Activated T-helper 1 cell treated with anti-CD3 and anti-CD28 coated beads, Interleukin-2, amount 50 U/mL, for 16 hours (primary cell): Measurements from ENCODE around the gene SIM1.

ENCODE experiments used
- DNase-seq, 2 donors: peaks; one replicate each; pipeline ENCODE4 v3.0.0-alpha.2; 2020; ENCODE audit warnings: low read depth in 1 of 2, low spot score in 1 of 2

Gene SIM1

GRCh38 chr6:100427452-100427851 is 37.3 kb downstream of the SIM1 start:
- no peak for DNase-seq

DNA sequence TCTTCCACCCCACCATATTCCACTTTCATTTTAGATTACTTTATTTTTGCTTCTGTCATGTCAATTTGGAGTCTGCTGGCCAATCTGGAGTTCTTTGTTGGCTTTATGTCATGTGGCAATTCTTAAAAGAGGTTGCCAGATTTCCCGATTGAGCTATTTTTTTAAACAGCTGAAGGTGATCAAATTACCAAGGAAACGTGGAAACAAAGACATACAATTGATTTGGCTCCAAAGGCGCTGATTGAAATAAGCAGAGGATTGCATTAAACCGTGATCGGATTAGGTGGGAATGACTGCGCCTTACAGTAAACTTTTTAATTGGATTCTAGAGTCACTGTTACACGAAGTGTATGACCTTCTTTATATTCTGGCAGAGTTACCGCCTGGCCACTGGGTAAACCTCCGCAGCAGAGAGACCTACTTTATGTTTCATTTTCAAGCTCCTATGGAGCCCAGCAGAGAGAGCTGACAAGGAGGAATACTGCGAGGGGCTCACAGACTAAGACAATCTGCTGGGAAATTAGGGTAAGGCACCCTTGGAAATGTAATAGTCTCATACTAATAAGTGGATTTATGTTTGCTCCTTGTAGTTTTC is 37.9 kb downstream of the SIM1 start:
- DNase-seq: no peak

DNA sequence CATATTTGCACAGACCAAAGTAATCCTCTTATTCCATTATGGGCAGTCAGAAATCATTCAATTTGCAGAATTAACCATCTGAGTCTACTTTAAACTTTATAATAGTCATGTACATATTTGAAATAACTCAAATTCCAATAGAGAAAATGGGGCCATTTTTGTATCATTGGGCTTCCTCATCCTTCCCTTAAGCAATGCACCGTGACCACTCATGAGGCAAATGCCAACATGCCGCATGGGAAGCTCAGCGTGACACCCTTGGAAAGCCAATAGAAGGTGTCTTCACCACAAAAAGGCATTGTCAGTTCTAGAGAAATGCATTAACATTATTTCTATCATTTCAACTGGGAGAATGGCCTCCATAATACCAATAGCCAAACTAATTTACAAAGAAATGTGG is 38.5 kb downstream of the SIM1 start:
- DNase-seq: no peak

DNA sequence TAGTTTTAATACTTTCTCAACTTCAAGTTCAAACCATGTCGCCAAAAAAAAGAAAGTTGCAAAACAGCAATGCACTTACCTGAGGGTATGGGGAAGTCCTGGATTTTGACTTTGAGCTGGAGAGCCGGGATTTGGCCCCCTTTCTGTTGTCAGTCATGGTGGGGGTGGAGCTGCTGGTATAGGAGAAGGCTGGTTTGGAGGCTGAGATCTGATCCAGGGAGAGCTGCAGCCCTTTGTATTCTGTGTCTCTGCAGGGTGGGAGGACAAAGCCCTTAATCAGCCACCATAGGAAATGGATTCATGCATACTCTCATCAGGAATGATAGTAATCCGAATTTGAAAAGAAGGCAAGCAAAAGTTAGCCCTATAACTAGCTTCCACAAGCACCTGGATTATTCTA is 44.0 kb downstream of the SIM1 start:
- DNase-seq: no peak

DNA sequence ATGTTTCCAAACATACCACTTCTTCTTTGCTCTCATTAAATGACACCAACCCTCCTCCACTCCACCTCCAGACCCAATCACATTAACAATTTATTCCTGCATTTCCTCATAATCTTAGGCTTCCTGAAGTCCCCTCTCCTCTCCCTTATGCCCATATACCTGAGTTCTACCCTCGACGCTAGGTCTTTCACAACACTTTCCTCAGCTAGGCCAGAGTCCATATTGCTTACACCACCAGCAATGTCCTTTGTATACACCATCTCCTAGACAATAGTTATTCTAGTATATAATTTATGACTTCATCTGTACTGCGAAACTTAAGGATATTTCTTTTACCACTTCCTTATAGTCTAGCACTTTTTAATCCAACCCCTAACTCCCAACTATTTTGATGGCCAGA is 47.7 kb downstream of the SIM1 start:
- no peak for DNase-seq

DNA sequence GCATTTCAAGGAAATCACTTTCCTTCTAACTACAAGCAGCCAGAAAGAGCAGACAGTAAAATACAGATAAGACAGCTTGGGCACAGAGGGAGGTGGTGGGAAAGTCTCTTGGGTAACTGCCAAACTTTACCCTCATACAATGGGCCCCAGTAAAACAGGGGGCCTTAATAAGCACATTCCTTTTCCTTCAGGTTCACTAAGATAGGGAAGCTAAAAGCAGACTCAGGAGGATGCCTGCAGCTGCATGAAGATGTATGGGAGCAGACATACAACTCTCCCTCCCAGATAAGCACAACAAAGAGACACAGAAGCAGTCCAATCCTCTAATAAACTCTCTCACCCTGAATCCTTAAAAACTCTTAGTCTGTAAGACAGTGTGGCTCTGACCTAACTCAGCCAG is 49.0 kb downstream of the SIM1 start:
- DNase-seq: no peak

DNA sequence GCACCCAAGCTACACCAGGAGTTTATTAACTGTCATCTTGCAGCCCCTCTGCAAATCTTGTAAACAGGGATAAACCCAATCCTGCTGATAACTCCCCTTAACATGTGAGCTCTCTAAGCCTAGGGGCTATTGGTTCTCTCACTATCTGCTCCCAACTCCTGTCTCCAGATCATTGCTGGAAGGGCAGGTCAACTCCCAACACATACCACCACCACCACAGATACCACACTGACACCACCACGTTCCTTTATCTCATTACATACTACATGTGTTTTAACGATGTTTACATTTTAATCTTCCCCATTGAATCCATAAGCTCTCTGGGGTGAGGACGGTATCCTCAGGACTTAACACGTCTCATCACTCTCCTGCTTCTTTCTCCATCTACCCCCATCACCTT is 51.8 kb downstream of the SIM1 start:
- no peak for DNase-seq

DNA sequence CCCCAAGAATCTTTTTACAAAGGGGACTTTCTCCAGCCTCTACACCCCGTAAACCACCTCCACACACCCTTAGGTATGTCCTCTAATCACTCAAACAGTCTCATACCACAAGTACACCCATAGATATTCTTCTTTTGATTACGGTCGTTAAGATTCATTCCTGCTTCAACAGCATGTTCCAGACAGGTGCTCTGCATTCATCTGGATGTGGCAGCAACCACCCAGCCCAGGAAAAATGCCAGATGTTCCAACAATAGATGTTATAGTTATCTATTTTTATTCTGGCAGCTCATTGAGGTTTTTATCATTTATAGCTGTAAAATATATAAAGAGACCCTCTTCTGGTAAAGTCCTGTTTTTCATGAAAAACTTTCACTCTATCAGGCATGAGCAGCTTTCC is 60.7 kb downstream of the SIM1 start:
- DNase-seq: no peak

DNA sequence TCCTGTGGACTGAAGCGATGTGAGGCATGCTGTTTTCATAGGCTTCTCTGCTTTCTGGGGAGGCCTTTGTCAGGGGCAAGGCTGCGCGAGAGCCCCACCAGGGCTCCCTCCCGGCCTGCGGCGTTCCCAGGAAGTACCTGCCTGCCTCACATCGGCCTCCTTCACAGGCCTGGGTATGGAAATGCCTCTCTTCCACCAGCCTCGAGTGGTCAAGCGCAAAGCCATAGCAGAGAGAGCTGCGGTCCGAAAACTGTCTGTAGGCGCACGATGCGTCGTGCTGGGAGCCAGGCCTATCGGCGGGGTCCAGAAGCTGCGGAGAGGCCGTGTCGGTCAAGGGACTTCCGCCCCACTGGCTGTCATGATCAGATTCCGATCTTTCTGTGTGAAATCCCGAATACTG is 71.2 kb downstream of the SIM1 start:
- DNase-seq: no peak

- DNase-seq: no peak
These were observed 72.3 kb downstream of the SIM1 start for GRCh38 chr6:100392423-100392822.

DNA sequence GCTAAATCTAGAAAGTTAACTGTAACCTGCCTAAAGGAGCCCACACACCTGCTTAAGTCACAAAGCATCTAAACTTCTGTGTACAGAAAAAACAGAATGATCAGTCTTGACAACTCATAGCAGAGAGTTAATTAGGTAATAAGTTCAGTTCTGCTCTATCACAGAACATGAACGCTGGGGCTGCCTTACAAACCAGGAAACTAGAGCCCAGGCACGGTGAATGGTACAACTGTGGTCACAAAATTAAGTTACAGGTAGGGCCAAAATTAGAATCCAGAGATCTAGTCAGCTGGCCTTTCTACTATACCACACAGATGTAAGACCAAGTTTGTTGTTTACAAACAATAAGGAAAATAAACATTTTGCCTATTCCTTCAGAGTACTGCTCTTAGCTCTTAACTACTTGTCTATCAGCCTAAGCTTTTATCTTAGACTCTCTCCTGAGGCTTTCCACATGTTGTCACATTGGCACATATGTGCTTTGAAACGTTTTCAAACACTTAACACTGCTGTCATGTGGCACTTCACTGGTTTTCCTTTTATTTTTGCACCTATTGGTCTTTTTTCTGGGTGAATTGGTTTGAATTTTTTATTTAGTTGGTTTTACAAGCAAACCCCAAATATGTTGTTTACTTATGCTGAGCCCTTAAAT is 75.7 kb downstream of the SIM1 start:
- no peak for DNase-seq

GRCh38 chr6:100382767-100383195 is 81.9 kb downstream of the SIM1 start:
- no peak for DNase-seq

- DNase-seq: no peak
These were observed 82.7 kb downstream of the SIM1 start for GRCh38 chr6:100382031-100382430.

- no peak for DNase-seq
These were observed 83.6 kb downstream of the SIM1 start for GRCh38 chr6:100381111-100381510.

- DNase-seq: no peak
These were observed 85.3 kb downstream of the SIM1 start for GRCh38 chr6:100379386-100379785.

DNA sequence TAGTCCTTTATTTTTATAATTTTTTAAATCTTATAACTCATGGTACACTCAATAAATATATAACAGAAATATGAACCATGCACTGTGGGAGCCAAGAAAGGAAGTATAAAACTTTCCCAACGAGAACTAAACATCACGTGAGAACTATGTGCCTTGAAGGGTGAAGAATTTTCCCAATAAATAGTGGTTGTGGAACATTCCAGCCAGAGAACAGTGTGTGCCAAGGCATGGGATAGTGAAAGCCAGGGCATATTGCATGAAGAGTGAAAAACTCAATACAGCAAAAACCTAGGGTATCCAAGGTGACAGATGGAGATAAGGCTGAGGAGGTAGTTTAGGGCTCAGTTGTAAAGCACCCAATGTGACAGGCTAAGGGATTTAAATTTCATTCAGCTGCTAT is 86.1 kb downstream of the SIM1 start:
- DNase-seq: no peak

- no peak for DNase-seq
These were observed 88.6 kb downstream of the SIM1 start for GRCh38 chr6:100376103-100376502.

DNA sequence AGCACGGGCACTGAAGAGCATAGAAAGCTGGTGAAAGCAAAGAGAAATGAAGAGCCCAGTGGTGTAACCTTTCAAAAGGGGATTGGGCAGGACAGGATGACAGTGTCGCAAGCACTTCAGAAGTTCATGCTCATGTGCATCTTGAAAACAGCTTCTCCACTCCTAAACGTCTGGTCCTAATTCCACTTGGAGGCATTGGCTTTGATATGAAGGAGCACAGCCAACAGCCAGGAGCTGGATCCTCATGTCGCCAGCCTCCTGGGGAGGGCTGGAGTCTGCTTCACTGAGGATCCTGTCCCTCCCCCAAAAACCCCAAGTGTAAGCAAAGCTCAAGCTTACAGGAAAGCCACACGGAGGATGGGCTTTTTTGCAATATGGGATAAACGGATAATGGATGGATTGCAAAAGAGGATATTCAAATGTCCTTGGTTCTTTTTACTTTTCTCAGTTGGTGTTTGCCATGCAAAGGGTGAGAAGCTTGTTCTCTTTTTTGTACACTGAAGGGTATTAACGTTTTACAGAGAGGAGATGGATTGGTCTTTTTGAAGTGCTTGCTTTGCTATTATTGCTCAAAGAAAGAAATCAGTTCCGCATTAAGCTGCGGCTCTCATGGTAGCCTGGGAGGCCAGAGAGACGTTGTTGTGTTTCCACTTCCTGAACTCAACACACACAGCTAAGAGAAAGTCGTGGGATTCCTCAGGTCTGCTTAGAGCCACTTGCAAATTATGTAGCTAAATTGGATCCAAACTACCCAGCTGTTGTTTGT is 92.2 kb downstream of the SIM1 start:
- no peak for DNase-seq

GRCh38 chr6:100371591-100371990 is 93.1 kb downstream of the SIM1 start:
- DNase-seq: no peak

DNA sequence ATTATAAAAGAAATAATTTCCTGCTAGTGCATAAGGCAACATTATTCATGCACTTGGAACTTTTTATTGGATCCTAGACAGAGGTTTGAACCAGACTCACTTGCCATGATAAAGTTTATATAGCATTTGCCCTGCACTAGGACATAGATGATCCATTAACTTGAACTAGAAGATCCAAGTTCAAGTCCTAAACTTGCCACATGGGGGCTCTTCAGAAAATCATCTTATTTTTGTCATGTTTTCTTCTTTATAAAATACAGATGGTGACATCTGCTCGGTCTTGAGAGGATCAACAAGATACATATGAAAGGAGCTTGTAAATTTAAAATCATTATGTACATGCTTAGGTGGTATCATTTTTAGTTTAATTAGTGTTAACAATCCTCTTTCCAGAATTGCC is 94.5 kb downstream of the SIM1 start:
- no peak for DNase-seq

DNA sequence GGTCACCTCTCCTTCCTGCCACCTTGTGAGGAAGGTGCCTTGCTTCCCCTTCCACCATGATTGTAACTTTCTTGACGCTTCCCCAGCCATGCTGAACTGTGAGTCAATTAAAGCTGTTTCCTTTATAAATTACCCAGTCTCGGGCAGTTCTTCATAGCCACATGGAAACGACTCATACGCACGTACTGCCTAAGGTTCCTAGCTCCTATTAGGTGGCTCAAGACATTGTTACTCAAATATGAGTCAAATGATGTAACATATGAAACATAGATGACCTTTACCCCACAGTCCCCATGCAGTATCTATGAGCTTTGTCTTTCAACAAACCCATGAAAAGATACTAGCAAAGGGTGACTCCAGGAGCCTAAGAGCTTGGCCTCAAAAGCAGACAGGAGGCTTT is 98.3 kb downstream of the SIM1 start:
- DNase-seq: no peak

GRCh38 chr6:100363651-100364050 is 101.1 kb downstream of the SIM1 start:
- no peak for DNase-seq
